Stomach (tissue), 4 donors: Measurements from ENCODE around the gene ICOS.

Experiments used
- POLR2A ChIP-seq, 4 donors: fragments of 450-650 bp; IDR thresholded peaks; one replicate each; pipeline ENCODE4 v1.6.1; 2016; ENCODE audit warnings: antibody characterized with exemption in 4 of 4, control low read depth in 2 of 4, mild to moderate bottlenecking in 1 of 4, moderate library complexity in 1 of 4
- TF ChIP-seq, protein P1 (sequence below), 7 experiments: fragments of 450-650 bp in 4 of 7; fragments of 200-600 bp in 3 of 7; sonication (generic) in 3 of 7; IDR thresholded peaks; one replicate each; pipeline ENCODE4 v1.5.1; 2016 to 2019; ENCODE audit warnings: antibody characterized with exemption in 7 of 7, control low read depth in 2 of 7, mild to moderate bottlenecking in 1 of 7

DNA sequence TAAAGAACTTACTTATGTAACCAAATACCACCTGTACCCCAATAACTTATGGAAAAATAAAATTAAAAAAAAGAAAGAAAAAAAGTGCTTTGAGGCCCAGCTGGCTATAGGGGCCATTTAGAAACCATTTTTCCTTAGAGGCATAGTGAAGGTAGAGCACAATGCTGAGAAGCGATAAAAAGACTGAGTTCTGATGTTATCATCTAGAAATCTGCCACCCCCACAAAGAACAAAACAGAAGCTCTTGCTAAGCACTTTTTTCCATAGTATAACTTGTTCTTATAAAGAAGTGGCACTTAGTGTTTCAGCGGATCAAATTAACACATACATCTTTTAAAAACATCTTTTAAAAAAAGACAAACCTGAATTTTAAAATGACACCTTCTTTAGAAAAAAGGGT lies 51.4 kb downstream of the ICOS start:
- TF ChIP-seq, protein P1, sequence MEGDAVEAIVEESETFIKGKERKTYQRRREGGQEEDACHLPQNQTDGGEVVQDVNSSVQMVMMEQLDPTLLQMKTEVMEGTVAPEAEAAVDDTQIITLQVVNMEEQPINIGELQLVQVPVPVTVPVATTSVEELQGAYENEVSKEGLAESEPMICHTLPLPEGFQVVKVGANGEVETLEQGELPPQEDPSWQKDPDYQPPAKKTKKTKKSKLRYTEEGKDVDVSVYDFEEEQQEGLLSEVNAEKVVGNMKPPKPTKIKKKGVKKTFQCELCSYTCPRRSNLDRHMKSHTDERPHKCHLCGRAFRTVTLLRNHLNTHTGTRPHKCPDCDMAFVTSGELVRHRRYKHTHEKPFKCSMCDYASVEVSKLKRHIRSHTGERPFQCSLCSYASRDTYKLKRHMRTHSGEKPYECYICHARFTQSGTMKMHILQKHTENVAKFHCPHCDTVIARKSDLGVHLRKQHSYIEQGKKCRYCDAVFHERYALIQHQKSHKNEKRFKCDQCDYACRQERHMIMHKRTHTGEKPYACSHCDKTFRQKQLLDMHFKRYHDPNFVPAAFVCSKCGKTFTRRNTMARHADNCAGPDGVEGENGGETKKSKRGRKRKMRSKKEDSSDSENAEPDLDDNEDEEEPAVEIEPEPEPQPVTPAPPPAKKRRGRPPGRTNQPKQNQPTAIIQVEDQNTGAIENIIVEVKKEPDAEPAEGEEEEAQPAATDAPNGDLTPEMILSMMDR (IDR thresholded peaks at IDR 0.05), result no peak
- TF ChIP-seq POLR2A (IDR thresholded peaks at IDR 0.05), result no peak
